Measurements from ENCODE around the gene NXN.
"Not testable (repeated sequence)": the region's sequence is repeated elsewhere in the genome, so short reads cannot be mapped to it uniquely, and the experiment has no call there.

DNA sequence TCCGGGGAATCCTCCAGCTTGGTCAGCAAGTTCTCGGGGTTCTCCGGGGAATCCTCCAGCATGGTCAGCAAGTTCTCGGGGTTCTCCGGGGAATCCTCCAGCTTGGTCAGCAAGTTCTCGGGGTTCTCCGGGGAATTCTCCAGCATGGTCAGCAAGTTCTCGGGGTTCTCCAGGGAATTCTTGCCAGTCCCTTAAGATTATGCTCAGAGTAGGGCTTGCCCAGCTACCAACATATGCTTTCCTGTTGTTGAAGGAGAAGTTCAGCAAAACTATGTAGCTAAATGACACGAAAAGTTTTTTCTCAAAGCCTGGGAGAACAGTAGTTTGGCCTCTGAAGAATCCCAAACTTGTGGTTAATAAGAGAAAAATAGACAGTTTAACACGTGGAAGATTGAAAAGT lies 112.3 kb downstream of the NXN start:
- TF ChIP-seq, protein P1, sequence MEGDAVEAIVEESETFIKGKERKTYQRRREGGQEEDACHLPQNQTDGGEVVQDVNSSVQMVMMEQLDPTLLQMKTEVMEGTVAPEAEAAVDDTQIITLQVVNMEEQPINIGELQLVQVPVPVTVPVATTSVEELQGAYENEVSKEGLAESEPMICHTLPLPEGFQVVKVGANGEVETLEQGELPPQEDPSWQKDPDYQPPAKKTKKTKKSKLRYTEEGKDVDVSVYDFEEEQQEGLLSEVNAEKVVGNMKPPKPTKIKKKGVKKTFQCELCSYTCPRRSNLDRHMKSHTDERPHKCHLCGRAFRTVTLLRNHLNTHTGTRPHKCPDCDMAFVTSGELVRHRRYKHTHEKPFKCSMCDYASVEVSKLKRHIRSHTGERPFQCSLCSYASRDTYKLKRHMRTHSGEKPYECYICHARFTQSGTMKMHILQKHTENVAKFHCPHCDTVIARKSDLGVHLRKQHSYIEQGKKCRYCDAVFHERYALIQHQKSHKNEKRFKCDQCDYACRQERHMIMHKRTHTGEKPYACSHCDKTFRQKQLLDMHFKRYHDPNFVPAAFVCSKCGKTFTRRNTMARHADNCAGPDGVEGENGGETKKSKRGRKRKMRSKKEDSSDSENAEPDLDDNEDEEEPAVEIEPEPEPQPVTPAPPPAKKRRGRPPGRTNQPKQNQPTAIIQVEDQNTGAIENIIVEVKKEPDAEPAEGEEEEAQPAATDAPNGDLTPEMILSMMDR (IDR thresholded peaks at IDR 0.05) = not testable (repeated sequence)
- TF ChIP-seq POLR2A, EP300, POLR2AphosphoS5 (IDR thresholded peaks at IDR 0.05): not testable (repeated sequence)

Measured in upper lobe of left lung (tissue), 4 donors.